ENCODE data around the gene SUGP2.

GRCh38 chr19:19033176-19033425, 216 bp downstream of the SUGP2 start:
- TF ChIP-seq CTCF (optimal IDR thresholded peaks at IDR 0.05 in 1 of 3, IDR thresholded peaks at IDR 0.05 in 1 of 3, conservative IDR thresholded peaks at IDR 0.05 in 1 of 3; ENCODE audit: extremely low read depth in 1 of 3, insufficient read depth in 2 of 3, low read length in 3 of 3): no peak
- TF ChIP-seq EZH2 (IDR thresholded peaks at IDR 0.05; ENCODE audit: low read length): no peak

Data from keratinocyte (primary cell).